Panc1 (cell line): ENCODE data around the gene ADAMTS2. TPM values are rescaled to one million over a fixed set of nuclear protein-coding genes. Genes with fewer than 3 reads are reported as not detected.

Experiments used
- ATAC-seq: fragments of 200-7000 bp; cut with Tn5 transposase; 2 replicates; pipeline ENCODE4 v1.9.1; 2020; ENCODE audit warnings: mild to moderate bottlenecking, moderate library complexity
- Bru-seq: library from RNA; stranded (reverse); fragments of 400-500 nt; gene quantifications from one replicate; lab custom pipeline; 2021; lab: Mats Ljungman, UMichigan
- BruChase-seq, 2 experiments: library from RNA; stranded (reverse); fragments of 400-500 nt; gene quantifications; one replicate each; lab custom pipeline; 2021; lab: Mats Ljungman, UMichigan
- BruUV-seq: library from RNA; stranded (reverse); fragments of 400-500 nt; replicated peaks from 2 replicates; lab custom pipeline; 2021; lab: Mats Ljungman, UMichigan
- CTCF ChIA-PET: fragments of 300-600 bp; sonication (Branson Sonifier 250); formaldehyde crosslinking; loops from one replicate; lab custom pipeline; 2022; ENCODE audit warnings: antibody characterized with exemption; lab: Charles Lee
- POLR2A ChIA-PET: fragments of 300-600 bp; sonication (Branson Sonifier 250); formaldehyde crosslinking; loops from one replicate; lab custom pipeline; 2022; ENCODE audit warnings: antibody characterized with exemption; lab: Charles Lee
- DNase-seq: peaks from one replicate; pipeline ENCODE4 v3.0.0-alpha.2; 2010; ENCODE audit warnings: low read depth, low spot score
- H3K27ac ChIP-seq: 2 replicates; pipeline ENCODE4 v1.5.1; 2011; ENCODE audit warnings: mild to moderate bottlenecking, low read length, inconsistent platforms
- H3K27me3 ChIP-seq: fragments of 200-500 bp; sonication (Bioruptor generic); 2 replicates; pipeline ENCODE4 v1.6.0; 2014; ENCODE audit warnings: low read length, inconsistent platforms; ENCODE audit not compliant: control insufficient read depth, insufficient read depth
- H3K36me3 ChIP-seq: fragments of 200-500 bp; sonication (Bioruptor generic); 2 replicates; pipeline ENCODE4 v1.5.1; 2014; ENCODE audit warnings: inconsistent platforms, mild to moderate bottlenecking, low read length, moderate library complexity; ENCODE audit not compliant: control insufficient read depth, insufficient read depth
- H3K4me1 ChIP-seq: 2 replicates; pipeline ENCODE4 v1.5.1; 2011; ENCODE audit warnings: inconsistent platforms, mild to moderate bottlenecking, low read length, moderate library complexity; ENCODE audit not compliant: control insufficient read depth, insufficient read depth
- H3K4me3 ChIP-seq, 2 experiments: 2 replicates each; pipeline ENCODE4 v1.5.1; 2011 to 2012; ENCODE audit warnings: low read depth in 2 of 2, low read length in 2 of 2, mild to moderate bottlenecking in 2 of 2, inconsistent platforms in 1 of 2, moderate library complexity in 1 of 2
- H3K9me3 ChIP-seq: fragments of 200-500 bp; sonication (Bioruptor generic); 2 replicates; pipeline ENCODE4 v1.5.1; 2014; ENCODE audit warnings: low read depth, mild to moderate bottlenecking, inconsistent platforms, low read length, moderate library complexity; ENCODE audit not compliant: control insufficient read depth, insufficient read depth
- POLR2AphosphoS5 ChIP-seq: IDR thresholded peaks from 2 replicates; pipeline ENCODE4 v1.6.1; 2012; ENCODE audit warnings: mild to moderate bottlenecking, low read depth, low read length, moderate library complexity
- REST ChIP-seq, 2 experiments: IDR thresholded peaks; 2 replicates each; pipeline ENCODE4 v1.6.1; 2011 to 2012; ENCODE audit warnings: low read depth in 2 of 2, control low read depth in 1 of 2, low read length in 1 of 2, mild to moderate bottlenecking in 1 of 2, moderate library complexity in 1 of 2; ENCODE audit not compliant: insufficient read depth in 1 of 2
- SIN3A ChIP-seq: IDR thresholded peaks from 2 replicates; pipeline ENCODE4 v1.6.1; 2012; ENCODE audit warnings: low read depth, mild to moderate bottlenecking, low read length, moderate library complexity, borderline replicate concordance; ENCODE audit not compliant: insufficient read depth
- TCF7L2 ChIP-seq: IDR thresholded peaks from 2 replicates; pipeline ENCODE4 v1.6.1; 2011; ENCODE audit warnings: mild to moderate bottlenecking, low read depth, low read length, inconsistent platforms
- in situ Hi-C: cut with HindIII; loops from 2 replicates; pipeline ENCODE4 v1.10.0; 2016; ENCODE audit warnings: low sequenced_read_pairs, low pct_unique_long_range_greater_than_20kb
- intact Hi-C: fragments of 100-400 bp; cut with micrococcal nuclease; formaldehyde crosslinking; loops from one replicate; pipeline ENCODE4 v1.10.0; 2022; ENCODE audit not compliant: unreplicated experiment
- long read RNA-seq: library from polyadenylated mRNA; unstranded; transcript quantifications from one replicate; pipeline ENCODE4 v2.0.0, GENCODE V29; 2021; ENCODE audit not compliant: unreplicated experiment
- polyA plus RNA-seq: library from polyadenylated mRNA; unstranded; fragments of >200 nt; gene quantifications from one replicate; pipeline ENCODE4 v1.2.1, GENCODE V29; 2012; ENCODE audit warnings: missing spikeins; ENCODE audit not compliant: insufficient read length
- total RNA-seq: library from RNA; stranded (reverse); gene quantifications from one replicate; pipeline ENCODE4 v1.2.1, GENCODE V29; 2021; ENCODE audit not compliant: unreplicated experiment
- TF ChIP-seq, protein P1 (sequence below): fragments of 450-650 bp; IDR thresholded peaks from 2 replicates; pipeline ENCODE4 v1.5.1; 2017; ENCODE audit warnings: mild to moderate bottlenecking

Gene ADAMTS2
- 0.13 TPM for total RNA-seq
- 0.10 TPM for polyA plus RNA-seq
- Bru-seq, nascent RNA: percentile 12 among the genes with signal in this experiment
- percentile 9 among the genes with signal in this experiment for BruChase-seq, experiment 1, labeled RNA remaining after a 2-hour chase
- percentile 9 among the genes with signal in this experiment for BruChase-seq, experiment 2, labeled RNA remaining after a 6-hour chase
- long read RNA-seq: 0 reads

GRCh38 chr5:179345433-179346321 is at the start of gene ADAMTS2:
Gene ADAMTS2 (minus strand): TSS chr5:179345461. CDS start chr5:179345328, 133 bp downstream.
- Histone ChIP-seq H3K4me3 (peak within 1 kb of the TSS; percentile 15 to 24; a peak in 3 of 4 replicates), H3K27me3 (no peaks in the 10 kb centered on the region; the same call in 1 of the 2 replicates), H3K27ac (no peak within 1 kb of the TSS), H3K9me3 (no peaks in the 10 kb centered on the region), H3K4me1 (no peaks in the 10 kb centered on the region; the same call in 1 of the 2 replicates), H3K36me3 (no peaks in the 10 kb centered on the region)
- ChIA-PET POLR2A (no interaction called here), CTCF (no interaction called here)
- no TSS peak for BruUV-seq
- DNase-seq (no peak), ATAC-seq (peak; percentile 25)
- intact Hi-C loops (no loop called here), in situ Hi-C loops (no loop called here)
- TF ChIP-seq TCF7L2 (no peak), POLR2AphosphoS5 (no peak), SIN3A (no peak), REST (IDR thresholded peaks at IDR 0.05; ENCODE audit: insufficient read depth in 1 of 2, low read depth in 2 of 2, low read length in 1 of 2) (no peak)
- TF ChIP-seq, protein P1, sequence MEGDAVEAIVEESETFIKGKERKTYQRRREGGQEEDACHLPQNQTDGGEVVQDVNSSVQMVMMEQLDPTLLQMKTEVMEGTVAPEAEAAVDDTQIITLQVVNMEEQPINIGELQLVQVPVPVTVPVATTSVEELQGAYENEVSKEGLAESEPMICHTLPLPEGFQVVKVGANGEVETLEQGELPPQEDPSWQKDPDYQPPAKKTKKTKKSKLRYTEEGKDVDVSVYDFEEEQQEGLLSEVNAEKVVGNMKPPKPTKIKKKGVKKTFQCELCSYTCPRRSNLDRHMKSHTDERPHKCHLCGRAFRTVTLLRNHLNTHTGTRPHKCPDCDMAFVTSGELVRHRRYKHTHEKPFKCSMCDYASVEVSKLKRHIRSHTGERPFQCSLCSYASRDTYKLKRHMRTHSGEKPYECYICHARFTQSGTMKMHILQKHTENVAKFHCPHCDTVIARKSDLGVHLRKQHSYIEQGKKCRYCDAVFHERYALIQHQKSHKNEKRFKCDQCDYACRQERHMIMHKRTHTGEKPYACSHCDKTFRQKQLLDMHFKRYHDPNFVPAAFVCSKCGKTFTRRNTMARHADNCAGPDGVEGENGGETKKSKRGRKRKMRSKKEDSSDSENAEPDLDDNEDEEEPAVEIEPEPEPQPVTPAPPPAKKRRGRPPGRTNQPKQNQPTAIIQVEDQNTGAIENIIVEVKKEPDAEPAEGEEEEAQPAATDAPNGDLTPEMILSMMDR: no peak

GRCh38 chr5:179393078-179393477 is 47.8 kb upstream of the ADAMTS2 start:
- DNase-seq (peak; percentile 22), ATAC-seq (peak; percentile 69; the same call in 1 of the 2 replicates)
- in situ Hi-C loops: no loop called here

More at GRCh38 chr5:179393078-179393477, 47.8 kb upstream of the ADAMTS2 start:
- H3K4me1 ChIP-seq: no peaks in the 10 kb centered on the region
- ChIA-PET POLR2A (no interaction called here), CTCF (no interaction called here)
- no peaks in the 10 kb centered on the region for H3K36me3 ChIP-seq
- intact Hi-C loops: no loop called here
- no peak overlapping the region for H3K4me3 ChIP-seq
- TF ChIP-seq, protein P1: no peak
- TF ChIP-seq REST (IDR thresholded peaks at IDR 0.05; ENCODE audit: insufficient read depth in 1 of 2, low read depth in 2 of 2, low read length in 1 of 2) (no peak), POLR2AphosphoS5 (no peak), SIN3A (no peak), TCF7L2 (no peak)
- H3K9me3 ChIP-seq: peaks cover 23% of the 10 kb centered on the region; the same call in 1 of the 2 replicates
- no TSS peak for BruUV-seq
- H3K27ac ChIP-seq: no peak overlapping the region
- H3K27me3 ChIP-seq: no peaks in the 10 kb centered on the region
